HL-60 (cell line): ENCODE data around the gene PNPLA2.

ENCODE experiments used
- POLR2AphosphoS5 ChIP-seq: IDR thresholded peaks from 2 replicates; pipeline ENCODE4 v1.6.1; 2012; ENCODE audit warnings: low read depth
- REST ChIP-seq: IDR thresholded peaks from 2 replicates; pipeline ENCODE4 v1.6.1; 2012; ENCODE audit warnings: low read depth; ENCODE audit not compliant: insufficient replicate concordance
- TF ChIP-seq, protein P1 (sequence below): IDR thresholded peaks from one replicate; pipeline ENCODE4 v1.5.1; 2011; ENCODE audit warnings: low read length, control low read depth, inconsistent platforms; ENCODE audit not compliant: insufficient read depth

- TF ChIP-seq, protein P1, sequence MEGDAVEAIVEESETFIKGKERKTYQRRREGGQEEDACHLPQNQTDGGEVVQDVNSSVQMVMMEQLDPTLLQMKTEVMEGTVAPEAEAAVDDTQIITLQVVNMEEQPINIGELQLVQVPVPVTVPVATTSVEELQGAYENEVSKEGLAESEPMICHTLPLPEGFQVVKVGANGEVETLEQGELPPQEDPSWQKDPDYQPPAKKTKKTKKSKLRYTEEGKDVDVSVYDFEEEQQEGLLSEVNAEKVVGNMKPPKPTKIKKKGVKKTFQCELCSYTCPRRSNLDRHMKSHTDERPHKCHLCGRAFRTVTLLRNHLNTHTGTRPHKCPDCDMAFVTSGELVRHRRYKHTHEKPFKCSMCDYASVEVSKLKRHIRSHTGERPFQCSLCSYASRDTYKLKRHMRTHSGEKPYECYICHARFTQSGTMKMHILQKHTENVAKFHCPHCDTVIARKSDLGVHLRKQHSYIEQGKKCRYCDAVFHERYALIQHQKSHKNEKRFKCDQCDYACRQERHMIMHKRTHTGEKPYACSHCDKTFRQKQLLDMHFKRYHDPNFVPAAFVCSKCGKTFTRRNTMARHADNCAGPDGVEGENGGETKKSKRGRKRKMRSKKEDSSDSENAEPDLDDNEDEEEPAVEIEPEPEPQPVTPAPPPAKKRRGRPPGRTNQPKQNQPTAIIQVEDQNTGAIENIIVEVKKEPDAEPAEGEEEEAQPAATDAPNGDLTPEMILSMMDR = no peak
- TF ChIP-seq POLR2AphosphoS5 (no peak), REST (no peak)
Measured at GRCh38 chr11:834371-835316, 15.9 kb downstream of the PNPLA2 start.
